NK-92 (cell line): ENCODE results near the gene ZC3H4.
"Not testable (repeated sequence)": the region's sequence is repeated elsewhere in the genome, so short reads cannot be mapped to it uniquely, and the experiment has no call there.

ENCODE experiments used
- DNase-seq: peaks from one replicate; lab custom pipeline; 2025; ENCODE audit not compliant: unreplicated experiment; lab: John Stamatoyannopoulos, UW

Gene ZC3H4

GRCh38 chr19:47109177-47109540 lies 4.4 kb downstream of the ZC3H4 start:
- DNase-seq: no peak

GRCh38 chr19:47107953-47108746 lies 5.4 kb downstream of the ZC3H4 start:
- no peak for DNase-seq

- DNase-seq: no peak
Observed at GRCh38 chr19:47107202-47107952, 6.2 kb downstream of the ZC3H4 start.

DNA sequence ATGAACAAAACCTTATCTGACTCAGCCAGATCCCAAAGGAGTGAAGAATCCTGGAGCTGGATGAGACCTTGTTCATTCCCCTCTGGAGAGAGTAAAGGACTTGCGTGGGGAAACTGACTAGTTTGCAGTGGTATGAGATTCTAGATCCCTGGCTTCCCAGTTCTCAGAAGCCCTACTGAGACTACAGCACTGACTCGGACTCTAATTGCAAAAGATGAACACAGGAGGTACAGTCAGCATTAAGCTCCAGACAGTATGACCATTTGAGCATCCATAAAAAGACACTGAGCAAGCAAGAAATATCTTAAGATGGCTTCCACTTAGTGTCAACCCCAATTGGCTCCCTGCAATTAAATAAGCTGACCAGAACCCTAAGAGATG lies 6.8 kb downstream of the ZC3H4 start:
- DNase-seq: no peak

DNA sequence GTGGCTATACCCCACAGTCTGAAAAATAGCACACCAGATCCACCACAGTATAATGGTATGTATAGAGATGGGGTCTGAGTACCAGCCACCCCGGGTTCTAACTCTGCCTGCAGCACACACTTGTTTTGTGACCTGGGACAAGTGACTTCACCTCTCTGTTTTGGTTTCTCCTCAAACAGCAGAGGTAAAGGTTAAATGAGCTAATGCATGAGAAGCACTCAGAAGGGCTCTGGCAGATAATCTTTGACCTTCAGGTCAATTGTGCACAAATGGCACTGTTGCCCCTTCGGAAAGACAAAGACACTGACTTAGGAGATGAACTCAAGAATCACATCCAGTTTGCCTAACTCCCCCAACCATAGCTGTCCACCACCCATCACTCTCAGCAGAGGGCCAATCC lies 7.7 kb downstream of the ZC3H4 start:
- no peak for DNase-seq

DNA sequence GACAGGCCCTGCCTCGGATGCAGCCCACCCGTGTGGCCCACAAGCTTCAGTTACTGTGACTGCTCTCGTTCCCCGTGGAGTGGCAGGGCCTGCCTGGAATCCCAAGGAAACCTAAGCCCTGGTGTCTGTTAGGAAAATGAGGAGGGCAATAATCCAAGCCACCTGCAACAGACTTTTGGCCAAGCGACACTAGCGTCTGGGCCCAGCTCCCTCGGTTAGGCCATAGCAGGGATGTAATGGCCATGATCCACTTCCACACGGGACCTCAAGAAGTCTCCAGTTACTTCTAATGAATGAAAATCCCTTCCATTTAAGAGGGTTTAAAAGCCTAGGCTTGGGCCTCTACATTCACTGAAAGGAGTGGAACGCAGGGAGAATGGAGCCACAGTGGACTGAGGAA lies 8.9 kb downstream of the ZC3H4 start:
- DNase-seq: no peak

DNA sequence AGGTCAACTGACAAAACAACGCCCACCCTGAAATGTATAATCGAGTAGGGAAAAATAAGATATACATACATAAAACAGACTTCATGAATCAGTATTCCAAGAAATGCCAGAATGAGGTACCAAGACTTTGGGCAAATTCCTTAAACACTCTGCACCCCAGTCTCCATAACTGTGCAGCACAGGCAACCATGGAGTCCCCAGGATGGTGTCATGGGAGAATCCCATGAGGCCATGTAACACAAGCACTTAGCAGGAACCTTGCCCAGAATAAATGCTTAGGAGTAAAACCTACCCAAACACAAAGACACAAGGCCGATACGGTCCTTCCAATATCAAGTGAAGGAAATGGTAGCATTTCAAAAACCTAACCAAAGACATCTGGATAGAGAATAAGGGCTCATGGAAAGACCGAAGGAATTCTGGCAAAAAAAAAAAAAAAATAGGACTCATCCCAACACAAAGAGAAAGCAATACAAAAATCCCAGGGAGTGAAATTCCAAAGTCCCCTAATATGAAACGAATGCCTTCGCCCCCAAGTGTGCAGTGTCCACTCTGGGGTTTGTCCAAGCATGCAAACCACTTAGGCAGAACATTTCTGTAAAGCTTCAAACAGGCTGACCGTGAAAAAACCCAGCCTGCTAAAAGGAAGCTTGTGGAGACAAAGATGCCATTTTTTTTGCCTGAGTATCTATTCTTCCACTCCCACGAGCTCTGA lies 11.1 kb downstream of the ZC3H4 start:
- no peak for DNase-seq

DNA sequence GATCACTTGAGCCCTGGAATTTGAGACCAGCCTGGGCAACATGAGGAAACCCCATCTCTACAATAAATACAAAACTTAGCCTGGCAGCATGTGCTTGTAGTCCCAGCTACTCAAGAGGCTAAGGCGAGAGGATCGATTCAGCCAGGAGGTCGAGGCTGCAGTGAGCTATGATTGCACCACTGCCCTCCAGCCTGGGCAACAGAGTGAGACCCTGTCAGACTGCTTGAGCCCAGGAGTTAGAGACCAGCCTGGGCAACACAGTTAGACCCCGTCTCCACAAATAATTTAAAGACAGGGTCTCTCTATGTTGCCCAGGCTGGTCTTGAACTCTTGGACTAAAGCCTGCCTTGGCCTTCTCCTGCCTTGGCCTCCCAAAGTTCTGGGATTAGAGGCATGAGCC lies 12.5 kb downstream of the ZC3H4 start:
- not testable (repeated sequence) for DNase-seq

DNA sequence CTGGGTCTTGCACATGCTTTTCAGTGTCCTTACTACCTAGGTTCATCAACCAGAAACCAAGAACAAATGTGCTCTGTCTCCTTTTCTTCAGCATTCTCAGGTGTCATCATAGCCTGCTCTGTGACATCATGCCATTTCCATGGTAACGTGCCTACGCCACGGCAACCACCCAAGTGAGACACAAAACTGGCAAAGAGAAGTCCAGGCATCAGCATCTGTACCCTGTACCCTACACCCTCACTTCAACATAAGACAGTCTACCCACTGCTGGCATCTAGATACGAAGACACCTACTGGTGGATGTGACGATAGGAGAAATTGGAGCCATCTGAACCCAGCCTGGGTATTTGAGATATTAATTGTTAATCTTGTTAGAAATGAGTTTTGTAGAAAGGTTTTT lies 13.3 kb downstream of the ZC3H4 start:
- no peak for DNase-seq

DNA sequence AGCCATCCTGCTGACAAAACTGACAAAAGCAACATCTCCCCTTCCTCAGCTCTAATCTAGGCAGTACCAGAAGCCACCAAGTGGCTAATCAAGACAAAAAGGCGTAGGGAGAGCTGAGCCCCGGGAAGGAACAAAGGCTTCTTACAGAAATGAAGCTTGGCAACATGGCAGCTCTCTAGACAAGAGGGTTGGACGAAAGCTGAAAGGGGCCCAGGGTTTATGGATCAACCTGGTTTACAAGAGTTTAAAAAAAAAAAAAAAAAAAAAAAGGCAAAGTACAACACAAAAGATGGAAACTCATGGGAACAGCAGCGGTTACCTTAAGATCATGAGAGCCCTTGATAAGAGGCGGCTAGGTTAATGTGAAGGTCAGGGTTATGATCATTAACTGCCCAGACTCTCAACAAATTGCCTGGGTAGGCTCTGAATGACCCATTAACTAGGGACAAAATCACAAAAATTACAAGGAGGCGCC lies 14.0 kb downstream of the ZC3H4 start:
- no peak for DNase-seq

- DNase-seq: no peak
Observed at GRCh38 chr19:47098608-47099007, 15.0 kb downstream of the ZC3H4 start.

GRCh38 chr19:47097396-47098201 lies 16.0 kb downstream of the ZC3H4 start:
- no peak for DNase-seq

DNA sequence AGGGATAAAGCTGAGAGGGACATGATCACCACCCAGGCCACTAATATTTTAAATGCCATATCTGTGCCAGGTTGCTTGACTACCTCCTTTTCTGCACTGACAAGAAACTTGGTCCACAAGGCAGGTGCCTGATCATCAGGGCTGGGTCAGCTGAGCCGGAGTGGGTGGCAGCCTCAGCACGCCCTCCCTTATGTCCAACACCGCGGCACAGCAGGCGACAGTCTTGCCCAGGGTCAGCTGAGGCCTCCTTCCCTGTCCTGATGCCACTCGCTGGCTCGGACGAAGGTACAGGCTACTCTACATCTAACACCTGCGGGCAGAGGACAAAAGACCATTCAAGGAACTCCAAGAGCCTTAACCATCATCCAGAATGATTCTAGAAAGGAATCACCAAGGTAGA lies 16.9 kb downstream of the ZC3H4 start:
- no peak for DNase-seq

DNA sequence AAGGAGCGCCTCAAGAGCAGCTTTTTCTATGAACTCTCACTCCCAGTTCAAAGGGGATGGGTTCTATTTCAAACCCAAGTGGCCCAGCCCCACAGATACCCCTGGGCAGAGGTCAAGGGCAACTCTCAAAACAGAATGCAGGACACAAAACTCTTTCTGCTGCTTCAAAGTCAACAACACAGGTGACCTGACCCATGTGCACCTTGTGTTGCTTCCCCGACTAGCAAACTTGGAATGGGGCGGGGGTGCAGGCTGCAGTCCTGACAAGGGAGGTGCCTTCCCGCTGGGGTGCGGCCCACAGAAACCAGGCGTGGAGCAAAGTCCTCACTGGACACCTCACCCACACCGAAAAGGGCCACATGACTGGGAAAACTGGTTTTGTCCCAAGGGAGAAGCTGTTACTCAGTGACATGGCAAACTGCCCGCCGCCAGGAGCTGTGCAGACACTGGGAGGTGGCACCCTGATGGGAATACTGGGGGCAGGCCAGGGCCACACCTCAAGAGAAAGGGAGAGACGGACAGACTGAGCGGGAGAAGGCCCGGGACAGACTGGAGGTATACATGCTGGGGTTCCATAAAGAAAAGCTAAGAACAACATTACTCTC lies 17.4 kb downstream of the ZC3H4 start:
- no peak for DNase-seq

GRCh38 chr19:47095476-47096099 lies 18.0 kb downstream of the ZC3H4 start:
- DNase-seq: no peak

- no peak for DNase-seq
Observed at GRCh38 chr19:47094557-47095475, 18.8 kb downstream of the ZC3H4 start.

DNA sequence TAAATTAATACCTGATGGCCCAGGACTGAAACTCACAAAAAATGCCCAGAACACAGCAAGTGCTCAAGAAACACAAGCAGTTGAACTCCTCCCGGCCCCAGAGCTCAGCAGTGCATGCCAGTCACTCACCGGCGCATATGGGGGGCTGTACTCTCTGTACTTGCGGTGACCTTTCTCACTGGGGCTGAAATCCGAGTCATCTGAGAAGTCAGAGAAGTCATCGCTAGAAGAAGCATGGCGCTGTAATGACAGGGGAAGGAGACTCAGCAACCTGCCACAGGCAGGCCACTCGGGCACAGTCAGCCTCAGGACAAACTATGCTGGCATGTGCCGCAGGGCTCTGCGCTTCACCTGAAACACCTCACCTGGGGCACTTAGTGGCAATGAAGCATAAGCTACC lies 19.7 kb downstream of the ZC3H4 start:
- no peak for DNase-seq

GRCh38 chr19:47093254-47093653 lies 20.3 kb downstream of the ZC3H4 start:
- DNase-seq: no peak

DNA sequence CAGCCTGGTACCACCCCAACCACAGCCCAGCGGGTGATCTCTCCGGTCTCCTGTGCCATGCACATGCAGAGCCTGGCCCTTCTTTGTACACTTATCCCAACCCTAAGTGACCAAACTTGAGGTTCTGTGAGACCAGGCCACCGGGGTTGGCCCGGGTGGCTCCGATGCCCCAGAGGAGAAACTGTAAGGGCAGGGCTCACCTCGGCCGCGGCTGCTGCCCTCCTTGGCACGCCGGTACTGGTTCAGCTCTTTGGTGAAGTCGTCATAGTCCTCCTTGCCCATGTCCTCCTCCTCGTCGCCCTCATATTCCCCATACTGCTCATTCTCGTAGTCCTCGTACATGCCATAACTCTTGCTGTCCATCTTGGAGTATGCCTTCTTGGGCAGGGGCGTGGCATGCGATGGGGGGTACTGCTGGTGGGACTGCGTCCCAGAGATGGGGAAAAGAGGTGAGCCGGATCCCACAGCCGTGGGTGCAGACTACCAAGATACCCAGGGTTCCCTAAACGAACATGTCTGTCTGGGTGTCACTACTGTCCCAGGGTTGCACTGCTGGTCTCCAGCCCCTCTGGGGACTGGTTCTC lies 23.7 kb downstream of the ZC3H4 start:
- DNase-seq: no peak
